Panc1 (cell line): ENCODE results near the gene F11.

Experiments
- POLR2AphosphoS5 ChIP-seq: IDR thresholded peaks from 2 replicates; pipeline ENCODE4 v1.6.1; 2012; ENCODE audit warnings: mild to moderate bottlenecking, low read depth, low read length, moderate library complexity
- TCF7L2 ChIP-seq: IDR thresholded peaks from 2 replicates; pipeline ENCODE4 v1.6.1; 2011; ENCODE audit warnings: mild to moderate bottlenecking, low read depth, low read length, inconsistent platforms
- TF ChIP-seq, protein P1 (sequence below): fragments of 450-650 bp; IDR thresholded peaks from 2 replicates; pipeline ENCODE4 v1.5.1; 2017; ENCODE audit warnings: mild to moderate bottlenecking
- TF ChIP-seq, protein P2 (sequence below), 2 experiments: IDR thresholded peaks; 2 replicates each; pipeline ENCODE4 v1.6.1; 2011 to 2012; ENCODE audit warnings: low read depth in 2 of 2, control low read depth in 1 of 2, low read length in 1 of 2, mild to moderate bottlenecking in 1 of 2, moderate library complexity in 1 of 2; ENCODE audit not compliant: insufficient read depth in 1 of 2

DNA sequence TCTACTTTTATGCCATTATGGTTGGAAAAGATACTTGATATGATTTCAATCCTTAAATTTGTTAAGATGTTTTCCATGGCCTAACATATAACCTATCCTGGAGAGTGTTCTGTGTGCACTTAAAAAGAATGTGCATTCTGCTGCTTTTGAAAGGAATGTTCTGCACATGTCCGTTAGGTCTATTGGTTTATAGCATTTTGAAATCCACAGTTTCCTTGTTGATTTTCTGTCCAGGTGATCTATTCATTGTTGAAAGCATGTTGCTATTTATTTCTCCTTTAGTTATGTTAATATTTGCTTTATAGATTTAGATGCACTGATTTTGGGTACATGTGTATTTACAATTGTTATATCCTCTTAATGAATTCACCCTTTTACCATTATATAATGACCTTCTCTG is 44.4 kb upstream of the F11 start:
- TF ChIP-seq, protein P1, sequence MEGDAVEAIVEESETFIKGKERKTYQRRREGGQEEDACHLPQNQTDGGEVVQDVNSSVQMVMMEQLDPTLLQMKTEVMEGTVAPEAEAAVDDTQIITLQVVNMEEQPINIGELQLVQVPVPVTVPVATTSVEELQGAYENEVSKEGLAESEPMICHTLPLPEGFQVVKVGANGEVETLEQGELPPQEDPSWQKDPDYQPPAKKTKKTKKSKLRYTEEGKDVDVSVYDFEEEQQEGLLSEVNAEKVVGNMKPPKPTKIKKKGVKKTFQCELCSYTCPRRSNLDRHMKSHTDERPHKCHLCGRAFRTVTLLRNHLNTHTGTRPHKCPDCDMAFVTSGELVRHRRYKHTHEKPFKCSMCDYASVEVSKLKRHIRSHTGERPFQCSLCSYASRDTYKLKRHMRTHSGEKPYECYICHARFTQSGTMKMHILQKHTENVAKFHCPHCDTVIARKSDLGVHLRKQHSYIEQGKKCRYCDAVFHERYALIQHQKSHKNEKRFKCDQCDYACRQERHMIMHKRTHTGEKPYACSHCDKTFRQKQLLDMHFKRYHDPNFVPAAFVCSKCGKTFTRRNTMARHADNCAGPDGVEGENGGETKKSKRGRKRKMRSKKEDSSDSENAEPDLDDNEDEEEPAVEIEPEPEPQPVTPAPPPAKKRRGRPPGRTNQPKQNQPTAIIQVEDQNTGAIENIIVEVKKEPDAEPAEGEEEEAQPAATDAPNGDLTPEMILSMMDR, result no peak
- no peak for TF ChIP-seq POLR2AphosphoS5
- no peak for TF ChIP-seq TCF7L2
- TF ChIP-seq, protein P2, sequence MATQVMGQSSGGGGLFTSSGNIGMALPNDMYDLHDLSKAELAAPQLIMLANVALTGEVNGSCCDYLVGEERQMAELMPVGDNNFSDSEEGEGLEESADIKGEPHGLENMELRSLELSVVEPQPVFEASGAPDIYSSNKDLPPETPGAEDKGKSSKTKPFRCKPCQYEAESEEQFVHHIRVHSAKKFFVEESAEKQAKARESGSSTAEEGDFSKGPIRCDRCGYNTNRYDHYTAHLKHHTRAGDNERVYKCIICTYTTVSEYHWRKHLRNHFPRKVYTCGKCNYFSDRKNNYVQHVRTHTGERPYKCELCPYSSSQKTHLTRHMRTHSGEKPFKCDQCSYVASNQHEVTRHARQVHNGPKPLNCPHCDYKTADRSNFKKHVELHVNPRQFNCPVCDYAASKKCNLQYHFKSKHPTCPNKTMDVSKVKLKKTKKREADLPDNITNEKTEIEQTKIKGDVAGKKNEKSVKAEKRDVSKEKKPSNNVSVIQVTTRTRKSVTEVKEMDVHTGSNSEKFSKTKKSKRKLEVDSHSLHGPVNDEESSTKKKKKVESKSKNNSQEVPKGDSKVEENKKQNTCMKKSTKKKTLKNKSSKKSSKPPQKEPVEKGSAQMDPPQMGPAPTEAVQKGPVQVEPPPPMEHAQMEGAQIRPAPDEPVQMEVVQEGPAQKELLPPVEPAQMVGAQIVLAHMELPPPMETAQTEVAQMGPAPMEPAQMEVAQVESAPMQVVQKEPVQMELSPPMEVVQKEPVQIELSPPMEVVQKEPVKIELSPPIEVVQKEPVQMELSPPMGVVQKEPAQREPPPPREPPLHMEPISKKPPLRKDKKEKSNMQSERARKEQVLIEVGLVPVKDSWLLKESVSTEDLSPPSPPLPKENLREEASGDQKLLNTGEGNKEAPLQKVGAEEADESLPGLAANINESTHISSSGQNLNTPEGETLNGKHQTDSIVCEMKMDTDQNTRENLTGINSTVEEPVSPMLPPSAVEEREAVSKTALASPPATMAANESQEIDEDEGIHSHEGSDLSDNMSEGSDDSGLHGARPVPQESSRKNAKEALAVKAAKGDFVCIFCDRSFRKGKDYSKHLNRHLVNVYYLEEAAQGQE (IDR thresholded peaks at IDR 0.05; ENCODE audit: insufficient read depth in 1 of 2, low read depth in 2 of 2, low read length in 1 of 2), result no peak
